Retinal pigment epithelial cell (primary cell): ENCODE measurements around the gene PYY.
A peak's percentile ranks its signal among the peaks of the same experiment; 100 is the strongest.

Experiments used
- DNase-seq: peaks from one replicate; pipeline ENCODE4 v3.0.0-alpha.2; 2010; ENCODE audit warnings: low read depth
- H3K4me3 ChIP-seq: 2 replicates; pipeline ENCODE4 v1.5.1; 2011; ENCODE audit warnings: mild to moderate bottlenecking, low read length, control low read depth, moderate library complexity
- TF ChIP-seq, protein P1 (sequence below): conservative IDR thresholded peaks from 2 replicates; pipeline ENCODE4 v1.5.1; 2011; ENCODE audit warnings: low read depth, low read length, control low read depth, inconsistent platforms

The PYY gene

DNA sequence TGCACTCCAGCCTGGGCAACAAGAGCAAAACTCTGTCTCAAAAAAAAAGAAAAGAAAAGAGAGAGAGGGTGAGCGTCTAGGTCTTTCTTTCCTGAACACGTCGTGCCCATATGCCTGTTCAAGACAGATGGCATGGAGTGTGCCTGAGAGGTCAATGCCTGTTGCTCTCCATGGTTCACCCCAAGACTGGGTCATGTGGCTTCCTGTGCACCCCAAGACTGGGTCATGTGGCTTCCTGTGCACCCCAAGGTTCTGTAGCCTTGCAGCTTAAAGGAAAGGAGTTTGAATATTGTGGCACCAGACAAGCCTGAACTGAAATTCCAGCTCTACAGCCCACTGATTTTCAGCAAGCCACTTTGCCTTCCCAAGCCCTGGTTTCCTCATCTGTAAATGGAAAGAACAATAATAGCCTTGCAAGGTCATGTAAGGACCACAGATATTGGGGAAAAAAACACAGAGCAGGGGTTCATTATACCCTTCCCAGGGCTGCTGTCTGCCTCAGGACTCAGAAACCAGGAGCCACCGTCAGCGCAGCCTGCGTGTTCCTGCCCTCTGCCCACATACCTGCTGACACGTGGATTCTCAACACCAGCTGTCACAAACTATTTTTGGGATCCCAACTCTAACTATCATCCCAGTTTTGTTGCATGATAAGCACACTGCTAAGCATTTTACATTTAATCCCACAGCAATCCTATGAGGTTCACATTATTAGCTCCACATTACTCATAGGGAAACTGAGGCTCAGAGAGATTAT lies 32.7 kb upstream of the PYY start:
- H3K4me3 ChIP-seq, result no peak overlapping the region
- TF ChIP-seq, protein P1, sequence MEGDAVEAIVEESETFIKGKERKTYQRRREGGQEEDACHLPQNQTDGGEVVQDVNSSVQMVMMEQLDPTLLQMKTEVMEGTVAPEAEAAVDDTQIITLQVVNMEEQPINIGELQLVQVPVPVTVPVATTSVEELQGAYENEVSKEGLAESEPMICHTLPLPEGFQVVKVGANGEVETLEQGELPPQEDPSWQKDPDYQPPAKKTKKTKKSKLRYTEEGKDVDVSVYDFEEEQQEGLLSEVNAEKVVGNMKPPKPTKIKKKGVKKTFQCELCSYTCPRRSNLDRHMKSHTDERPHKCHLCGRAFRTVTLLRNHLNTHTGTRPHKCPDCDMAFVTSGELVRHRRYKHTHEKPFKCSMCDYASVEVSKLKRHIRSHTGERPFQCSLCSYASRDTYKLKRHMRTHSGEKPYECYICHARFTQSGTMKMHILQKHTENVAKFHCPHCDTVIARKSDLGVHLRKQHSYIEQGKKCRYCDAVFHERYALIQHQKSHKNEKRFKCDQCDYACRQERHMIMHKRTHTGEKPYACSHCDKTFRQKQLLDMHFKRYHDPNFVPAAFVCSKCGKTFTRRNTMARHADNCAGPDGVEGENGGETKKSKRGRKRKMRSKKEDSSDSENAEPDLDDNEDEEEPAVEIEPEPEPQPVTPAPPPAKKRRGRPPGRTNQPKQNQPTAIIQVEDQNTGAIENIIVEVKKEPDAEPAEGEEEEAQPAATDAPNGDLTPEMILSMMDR, result no peak
- no peak for DNase-seq

DNA sequence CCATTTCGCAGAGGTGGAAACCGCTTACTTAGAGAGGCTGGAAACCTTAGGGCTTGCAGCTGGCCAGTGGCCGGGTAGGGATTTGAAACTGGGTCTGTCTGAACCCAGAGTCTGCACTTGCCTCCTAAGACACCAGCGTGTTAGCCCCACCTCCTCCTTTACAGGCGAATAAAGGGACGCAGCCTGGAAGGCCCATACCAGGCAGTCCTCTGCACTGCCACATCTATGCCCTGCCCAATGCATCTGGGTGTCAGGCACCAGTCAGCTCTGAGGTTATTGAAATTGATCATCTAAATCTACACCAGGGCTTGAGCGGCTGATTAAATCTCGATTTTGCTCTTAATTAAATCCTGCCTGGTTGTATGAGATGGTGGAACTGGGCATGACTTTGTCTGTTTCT lies 30.8 kb upstream of the PYY start:
- TF ChIP-seq, protein P1, result no peak
- DNase-seq, result no peak
- no peak overlapping the region for H3K4me3 ChIP-seq

DNA sequence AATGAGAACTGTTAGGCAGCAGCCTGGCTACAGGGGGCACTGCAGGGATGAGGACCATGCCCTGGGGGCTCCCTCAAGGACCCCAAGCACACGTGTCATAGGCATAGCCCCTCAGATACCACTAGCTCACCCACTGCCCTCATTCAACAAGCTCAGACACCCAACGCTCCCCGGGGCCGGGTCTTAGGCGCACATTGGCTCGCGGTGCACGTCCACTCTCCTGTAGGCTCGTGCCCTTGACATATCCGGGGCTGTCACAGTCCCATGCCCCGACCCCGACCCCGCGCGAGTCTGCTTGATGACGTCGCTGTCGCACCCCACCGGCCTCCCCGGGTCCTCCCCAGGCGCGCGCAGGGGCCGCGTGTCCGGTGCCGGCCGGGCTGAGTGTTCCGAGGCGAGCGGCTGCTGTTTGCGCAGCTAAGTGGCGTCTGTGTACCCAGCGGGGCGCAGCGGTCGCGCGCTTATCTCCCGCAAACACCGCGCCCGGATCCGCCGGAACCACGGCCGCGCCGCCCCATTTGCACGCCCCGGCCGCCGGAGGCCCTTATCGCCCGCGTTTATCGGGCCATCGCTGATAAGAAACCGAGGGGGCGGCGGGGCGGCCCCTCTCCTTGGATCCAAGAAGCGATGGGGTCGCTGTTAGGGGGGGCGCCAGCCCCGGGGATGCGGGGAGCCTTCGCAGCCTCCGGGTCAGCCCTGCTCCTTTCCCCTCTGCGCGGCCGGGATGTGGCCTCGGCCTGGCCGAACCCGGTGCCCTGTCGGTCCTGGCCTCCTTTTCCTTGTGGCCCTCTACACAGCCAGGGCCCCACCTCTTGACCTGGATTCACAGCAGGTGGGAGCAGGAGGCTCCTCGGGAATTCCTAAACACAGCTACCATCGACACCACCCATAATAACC lies 30.0 kb upstream of the PYY start:
- H3K4me3 ChIP-seq, result peak overlapping the region; percentile 34
- TF ChIP-seq, protein P1, result peak; percentile 45
- DNase-seq, result no peak

DNA sequence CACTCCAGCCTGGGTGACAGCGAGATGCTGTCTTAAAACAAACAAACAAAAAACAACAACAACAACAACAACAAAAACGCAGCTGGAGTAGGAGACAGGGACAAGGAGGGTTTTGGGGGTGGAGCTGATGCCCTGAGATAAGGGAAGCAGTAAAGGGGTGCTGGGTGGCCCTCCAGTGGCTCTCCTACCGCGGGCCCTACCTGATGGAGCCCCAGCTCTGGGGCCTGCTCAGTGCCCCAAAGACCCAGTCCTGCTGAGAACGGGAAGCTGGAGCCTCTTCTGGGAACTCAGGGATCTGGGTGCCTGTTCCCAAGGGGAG lies 29.4 kb upstream of the PYY start:
- no peak for DNase-seq
- no peak overlapping the region for H3K4me3 ChIP-seq

DNA sequence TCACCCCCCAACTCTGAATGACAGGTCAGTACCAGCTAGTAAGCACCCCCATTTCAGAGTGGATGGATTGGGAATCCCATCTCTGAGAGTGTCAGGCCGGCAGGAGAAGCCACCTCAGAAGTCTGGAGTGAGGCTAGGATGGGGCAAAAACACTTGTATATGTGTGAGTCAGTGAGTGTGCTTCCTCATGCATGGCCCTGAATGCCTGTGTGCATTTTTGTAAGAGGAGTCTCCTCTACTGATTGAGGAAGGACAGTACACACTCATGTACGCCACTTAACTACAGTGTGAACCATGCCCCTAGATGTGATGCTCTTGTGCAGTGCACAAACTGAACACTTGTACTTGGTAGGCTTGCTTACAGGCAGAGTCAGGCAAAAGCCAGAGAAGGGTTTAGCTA lies 28.4 kb upstream of the PYY start:
- TF ChIP-seq, protein P1, result no peak
- no peak overlapping the region for H3K4me3 ChIP-seq
- DNase-seq, result no peak

More for the DNA sequence above, 29.4 kb upstream of the PYY start:
- TF ChIP-seq, protein P1, result no peak

DNA sequence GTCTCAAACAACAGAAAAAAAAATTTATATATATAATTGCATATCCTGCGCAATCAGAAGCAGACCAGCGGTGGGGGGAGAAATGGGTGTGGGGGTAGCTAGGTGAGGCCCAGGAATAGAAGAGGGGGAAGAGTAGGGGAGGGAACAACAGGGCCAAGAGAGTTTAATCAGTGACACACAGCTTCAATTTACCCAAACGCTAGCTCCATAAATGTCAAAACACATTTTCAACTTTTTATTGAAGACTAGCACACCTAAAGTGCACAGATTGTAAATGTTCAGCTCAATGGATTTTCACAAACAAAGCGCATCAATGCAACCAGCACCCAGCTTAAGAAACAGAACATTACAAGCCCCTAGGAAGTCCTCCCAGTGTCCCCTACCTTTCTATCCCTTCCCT lies 25.9 kb upstream of the PYY start:
- TF ChIP-seq, protein P1, result no peak
- DNase-seq, result no peak

More for the DNA sequence above, 25.9 kb upstream of the PYY start:
- no peak overlapping the region for H3K4me3 ChIP-seq
